Mesodermal cell (in vitro differentiated cells): ENCODE results near the gene ZNF790. TPM values are rescaled to one million over a fixed set of nuclear protein-coding genes. Genes with fewer than 3 reads are reported as not detected.

Experiments used
- H3K27ac ChIP-seq: 2 replicates; pipeline ENCODE4 v1.7.0; 2013; ENCODE audit warnings: mild to moderate bottlenecking, low read depth, low read length, moderate library complexity; ENCODE audit not compliant: severe bottlenecking
- H3K36me3 ChIP-seq: 2 replicates; pipeline ENCODE4 v1.7.1; 2013; ENCODE audit warnings: mild to moderate bottlenecking, low read length, moderate library complexity; ENCODE audit not compliant: control insufficient read depth, insufficient read depth
- H3K4me1 ChIP-seq: one replicate; pipeline ENCODE4 v1.7.1; 2013; ENCODE audit warnings: mild to moderate bottlenecking, low read length; ENCODE audit not compliant: insufficient read depth, control insufficient read depth, poor library complexity, severe bottlenecking
- H3K4me3 ChIP-seq: 2 replicates; pipeline ENCODE4 v1.7.0; 2013; ENCODE audit warnings: low read length, control low read depth, mild to moderate bottlenecking; ENCODE audit not compliant: insufficient read depth, poor library complexity, severe bottlenecking; ENCODE audit errors: extremely low read depth
- H3K9me3 ChIP-seq: 2 replicates; pipeline ENCODE4 v1.7.1; 2013; ENCODE audit warnings: mild to moderate bottlenecking, low read length, moderate library complexity; ENCODE audit not compliant: control insufficient read depth
- WGBS, 2 experiments: methylation state at CpG; one replicate each; pipeline ENCODE4 v1.1.5; 2013; ENCODE audit warnings: missing lambda C conversion rate in 2 of 2; ENCODE audit not compliant: insufficient coverage in 2 of 2; 5-methylcytosine and 5-hydroxymethylcytosine counted together
- polyA plus RNA-seq, 2 experiments: library from polyadenylated mRNA; stranded (reverse); fragments of 50-300 nt; gene quantifications; one replicate each; pipeline ENCODE4 v1.2.3, GENCODE V29; 2013

ZNF790 gene
- polyA plus RNA-seq (2013, experiment 1 of 2) = 4.4 TPM
- polyA plus RNA-seq (2013, experiment 2 of 2) = 3.9 TPM

DNA sequence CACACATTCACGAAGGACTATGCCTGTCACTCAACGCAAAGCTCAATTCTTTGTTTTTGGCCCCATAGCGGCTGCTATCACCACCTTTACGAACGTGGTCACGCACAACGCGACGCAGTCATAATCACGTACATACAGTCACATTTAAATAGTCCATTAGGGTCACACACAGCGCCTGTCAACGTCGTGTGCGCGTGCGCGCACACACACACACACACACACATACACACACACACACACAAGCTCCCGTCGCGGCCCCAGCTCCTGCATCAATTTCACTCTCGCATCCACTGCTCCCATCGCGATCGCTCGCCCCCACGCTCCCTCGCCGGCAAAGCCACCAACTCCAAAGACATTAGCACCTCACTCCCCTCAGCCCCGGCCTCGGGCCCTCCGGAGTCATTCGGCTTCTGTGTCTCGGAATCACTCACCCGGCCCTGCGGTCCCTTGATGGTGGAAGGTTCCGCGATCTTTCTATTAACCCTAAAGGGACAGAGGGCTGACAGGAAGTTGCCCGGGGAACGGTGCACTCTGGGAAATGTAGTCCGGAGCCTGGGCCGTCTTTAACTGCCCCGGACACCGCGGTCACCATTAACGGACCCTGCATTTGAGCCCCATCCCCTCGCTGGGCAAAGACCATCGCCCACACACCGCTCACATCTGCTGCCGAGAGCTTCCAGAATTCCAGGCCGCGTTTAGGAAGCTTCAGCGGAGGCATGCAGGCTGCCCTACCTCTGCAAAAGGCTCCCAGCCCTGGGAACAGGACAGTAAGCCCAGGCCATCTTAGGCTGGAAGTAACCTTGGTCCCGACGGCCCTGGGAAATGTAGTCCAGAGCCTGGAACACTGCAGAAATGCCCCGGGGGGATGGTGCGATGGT, at the start of gene ZNF790:
Gene ZNF790, minus strand, starts transcription at position 482 of the 878 bp plus-strand sequence. CDS start 12,768 bp downstream, outside the sequence.
- Histone ChIP-seq H3K4me1 (no peaks in the 10 kb centered on the region), H3K27ac (peak within 1 kb of the TSS; percentile 90), H3K9me3 (peaks cover 39% of the 10 kb centered on the region), H3K36me3 (peaks cover 45% of the 10 kb centered on the region), H3K4me3 (peak within 1 kb of the TSS; percentile 66)
- WGBS, 2 experiments = 1 to 2% methylated on average over 40 to 48 of the region's 56 CpGs

DNA sequence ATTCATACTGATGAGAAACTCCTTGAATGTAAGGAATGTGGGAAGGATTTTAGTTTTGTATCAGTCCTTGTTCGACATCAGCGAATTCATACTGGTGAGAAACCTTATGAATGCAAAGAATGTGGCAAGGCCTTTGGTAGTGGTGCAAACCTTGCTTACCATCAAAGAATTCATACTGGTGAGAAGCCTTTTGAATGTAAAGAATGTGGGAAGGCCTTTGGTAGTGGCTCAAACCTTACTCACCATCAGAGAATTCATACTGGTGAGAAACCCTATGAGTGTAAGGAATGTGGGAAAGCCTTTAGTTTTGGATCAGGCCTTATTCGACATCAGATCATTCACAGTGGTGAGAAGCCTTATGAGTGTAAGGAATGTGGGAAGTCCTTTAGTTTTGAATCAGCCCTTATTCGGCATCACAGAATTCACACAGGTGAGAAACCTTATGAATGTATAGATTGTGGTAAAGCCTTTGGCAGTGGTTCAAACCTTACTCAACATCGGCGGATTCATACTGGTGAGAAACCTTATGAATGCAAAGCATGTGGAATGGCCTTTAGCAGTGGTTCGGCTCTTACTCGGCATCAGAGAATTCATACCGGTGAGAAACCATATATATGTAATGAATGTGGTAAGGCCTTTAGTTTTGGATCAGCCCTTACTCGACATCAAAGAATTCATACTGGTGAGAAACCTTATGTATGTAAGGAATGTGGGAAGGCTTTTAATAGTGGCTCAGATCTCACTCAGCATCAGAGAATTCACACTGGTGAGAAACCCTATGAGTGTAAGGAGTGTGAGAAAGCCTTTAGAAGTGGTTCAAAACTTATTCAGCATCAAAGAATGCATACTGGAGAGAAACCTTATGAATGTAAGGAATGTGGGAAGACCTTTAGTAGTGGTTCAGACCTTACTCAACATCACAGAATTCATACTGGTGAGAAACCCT, 39.1 kb upstream of the ZNF790 start:
- Histone ChIP-seq H3K27ac (no peak overlapping the region), H3K9me3 (peaks cover 60% of the 10 kb centered on the region), H3K36me3 (peaks cover 29% of the 10 kb centered on the region), H3K4me3 (no peak overlapping the region), H3K4me1 (no peaks in the 10 kb centered on the region)
- 97% methylated on average over 6 to 10 of the region's 10 CpGs for WGBS, 2 experiments

DNA sequence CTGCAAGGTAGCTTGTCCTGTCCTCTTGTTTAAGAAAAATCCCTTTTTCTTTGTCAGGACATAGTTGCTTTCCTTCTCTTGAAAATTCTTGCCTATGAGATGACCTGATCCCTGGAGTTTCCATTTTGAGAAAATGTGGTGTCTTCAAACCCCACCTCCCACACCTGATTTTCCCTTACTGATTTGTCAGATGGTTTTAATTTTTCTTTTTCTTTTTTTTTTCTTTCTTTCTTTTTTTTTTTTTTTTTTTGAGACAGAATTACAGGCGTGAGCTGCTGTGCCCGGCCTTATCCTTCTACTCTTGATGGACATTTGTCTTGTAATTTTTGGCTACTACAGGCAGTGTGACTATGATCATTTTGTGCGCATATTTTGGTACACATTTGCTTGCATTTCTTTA, 13.7 kb upstream of the ZNF790 start:
- H3K27ac ChIP-seq = no peak overlapping the region
- peaks cover 5% of the 10 kb centered on the region for H3K4me1 ChIP-seq
- no CpG with 5 or more reads among the region's 3 CpGs for WGBS, 2 experiments
- H3K9me3 ChIP-seq = peaks cover 28% of the 10 kb centered on the region
- peaks cover 45% of the 10 kb centered on the region for H3K36me3 ChIP-seq
- peak overlapping the region; percentile 69 for H3K4me3 ChIP-seq

DNA sequence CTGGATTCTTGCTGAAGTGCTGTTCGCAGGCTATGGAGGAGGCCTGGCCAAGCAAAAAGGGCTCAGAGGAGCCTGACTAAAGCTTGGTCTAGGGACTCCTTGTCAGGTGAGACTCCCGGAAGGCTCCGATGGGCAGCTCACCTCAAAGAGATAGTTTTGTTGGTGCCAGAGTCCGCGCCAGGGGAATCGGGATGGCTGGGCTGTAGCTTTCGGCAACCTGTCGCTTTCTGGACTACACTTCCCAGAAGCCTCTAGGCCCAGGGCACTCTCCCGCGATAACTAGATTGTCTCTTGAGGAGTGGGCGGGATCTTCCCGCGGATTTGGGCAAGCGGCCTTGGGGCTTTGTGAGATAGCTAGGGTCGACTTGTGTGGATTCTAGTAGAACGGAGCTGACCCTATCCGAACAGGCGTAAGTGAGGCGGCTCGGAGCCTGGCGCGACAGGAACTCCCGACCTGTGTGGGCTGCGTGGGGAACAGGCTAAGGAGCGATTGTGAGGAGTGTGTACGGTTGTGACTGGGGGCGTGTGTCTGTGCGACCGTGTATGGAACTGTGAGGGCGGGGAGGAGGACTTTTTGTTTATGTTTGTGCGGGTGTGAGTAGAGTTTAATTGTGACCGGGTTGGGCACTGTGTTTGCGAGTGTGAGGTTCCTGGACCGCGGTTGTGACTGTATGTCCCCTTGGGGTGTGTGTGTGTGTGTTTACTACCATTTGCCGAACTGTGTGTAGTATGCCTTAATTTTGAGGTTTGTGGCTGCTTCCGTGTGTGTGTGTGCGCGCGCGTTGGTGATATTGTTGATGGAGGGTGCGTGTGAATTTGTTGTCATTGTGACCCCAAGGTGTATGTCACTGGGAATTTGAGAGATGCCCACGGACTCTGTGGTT, 12.6 kb upstream of the ZNF790 start, which contains the start of gene ZNF345:
Gene ZNF345, plus strand, starts transcription at position 318 of the 884 bp plus-strand sequence. CDS start 25,955 bp downstream, outside the sequence.
- H3K9me3 ChIP-seq = peaks cover 28% of the 10 kb centered on the region
- peak within 1 kb of the TSS; percentile 69 for H3K4me3 ChIP-seq
- peak within 1 kb of the TSS; percentile 76 for H3K27ac ChIP-seq
- WGBS, 2 experiments = 2 to 3% methylated on average over 35 to 40 of the region's 43 CpGs
- H3K36me3 ChIP-seq = peaks cover 41% of the 10 kb centered on the region
- H3K4me1 ChIP-seq = peaks cover 5% of the 10 kb centered on the region

DNA sequence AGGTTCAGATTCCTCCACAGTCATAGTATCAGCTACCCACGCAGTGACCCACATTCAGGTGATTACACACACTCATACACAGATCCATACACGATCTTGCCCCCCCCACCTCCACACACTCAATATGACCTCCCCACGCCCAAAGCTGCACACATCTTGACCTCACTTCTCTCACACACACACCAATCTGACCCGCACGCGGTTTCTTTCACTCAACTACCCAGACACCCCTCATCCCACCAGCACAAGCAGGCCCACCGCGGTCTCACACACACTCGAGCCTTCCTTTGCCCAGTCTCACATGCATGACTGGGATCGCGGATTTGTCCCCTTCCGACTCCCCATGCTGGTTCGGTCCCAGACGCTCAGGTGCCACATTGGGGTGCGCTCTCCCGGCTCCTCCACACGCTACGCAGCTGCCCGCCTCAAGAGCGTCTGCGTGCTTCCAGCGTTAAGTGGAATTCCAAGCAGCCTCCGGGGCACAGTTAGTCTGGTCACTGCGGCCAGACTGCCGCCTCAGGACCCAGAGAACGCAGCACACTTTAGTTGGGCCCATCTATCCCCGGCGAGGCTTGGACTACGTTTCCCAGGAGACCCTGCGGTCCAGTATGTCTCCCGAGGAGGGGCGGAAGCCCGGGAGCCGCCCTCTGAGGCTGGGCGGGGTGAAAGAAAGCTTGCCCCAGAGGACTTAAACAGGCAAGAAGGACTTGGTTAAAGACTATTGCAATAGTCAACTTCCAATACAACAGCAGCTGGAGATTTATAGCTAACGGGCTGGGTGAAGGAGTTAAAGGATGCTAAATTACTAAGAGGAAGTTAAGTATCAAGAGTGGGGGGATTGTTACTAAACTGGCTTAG, 11.7 kb upstream of the ZNF790 start:
- peak overlapping the region; percentile 69 for H3K4me3 ChIP-seq
- H3K27ac ChIP-seq = peak overlapping the region; percentile 73
- peaks cover 5% of the 10 kb centered on the region for H3K4me1 ChIP-seq
- H3K9me3 ChIP-seq = peaks cover 28% of the 10 kb centered on the region
- 3 to 4% methylated on average over 29 to 34 of the region's 36 CpGs for WGBS, 2 experiments
- H3K36me3 ChIP-seq = peaks cover 38% of the 10 kb centered on the region

DNA sequence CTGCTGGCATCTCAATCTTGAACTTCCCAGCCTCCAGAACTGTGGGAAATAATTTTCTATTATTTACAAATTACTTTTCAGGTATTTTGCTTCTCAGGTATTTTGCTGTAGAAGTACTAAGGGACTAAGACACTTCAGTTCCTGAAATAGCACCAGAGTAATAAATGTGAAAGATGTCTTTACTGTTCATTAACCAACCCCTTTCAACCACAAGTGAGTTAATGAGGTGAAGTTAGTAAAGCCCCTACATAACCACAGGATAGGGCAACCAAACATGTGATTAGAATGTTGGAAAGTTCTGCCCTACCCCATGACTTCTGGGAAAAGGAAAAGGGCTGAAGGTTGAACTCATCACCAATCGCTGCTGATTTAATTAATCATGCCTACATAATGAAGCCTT, 9.8 kb upstream of the ZNF790 start:
- Histone ChIP-seq H3K4me1 (peaks cover 5% of the 10 kb centered on the region), H3K9me3 (peaks cover 28% of the 10 kb centered on the region), H3K36me3 (peaks cover 36% of the 10 kb centered on the region), H3K4me3 (no peak overlapping the region), H3K27ac (no peak overlapping the region)
- no CpG with 5 or more reads among the region's 1 CpG for WGBS, 2 experiments

DNA sequence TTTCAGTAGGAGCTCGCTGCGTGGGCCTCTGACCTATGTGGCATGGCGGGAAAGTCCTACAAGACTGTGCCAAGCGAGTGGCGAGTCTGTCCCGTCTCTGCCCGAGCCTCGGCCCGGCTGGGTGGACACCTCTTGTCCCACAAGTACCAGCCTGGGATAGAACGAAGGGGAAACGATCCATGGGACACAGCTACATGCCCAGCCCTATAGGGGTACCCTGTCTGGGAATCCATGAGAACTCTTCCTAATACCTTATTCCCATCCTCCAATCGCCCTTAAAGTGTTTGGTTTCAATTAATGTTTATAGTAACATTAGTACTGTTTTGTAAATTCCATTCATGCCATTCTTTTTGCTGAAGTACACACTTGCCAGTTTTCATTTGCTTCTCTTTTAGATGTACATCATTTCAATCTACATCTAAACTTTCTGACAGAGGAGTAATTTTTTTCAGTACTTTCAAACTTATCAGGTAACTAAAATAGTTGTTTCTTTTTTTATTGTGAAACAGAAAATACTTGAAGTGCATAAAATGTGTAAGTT, 667 bp upstream of the ZNF790 start:
- peak overlapping the region; percentile 90 for H3K27ac ChIP-seq
- H3K4me1 ChIP-seq = no peaks in the 10 kb centered on the region
- H3K4me3 ChIP-seq = peak overlapping the region; percentile 66
- WGBS, 2 experiments = 77 to 81% methylated on average over 10 to 11 of the region's 12 CpGs
- H3K36me3 ChIP-seq = peaks cover 45% of the 10 kb centered on the region
- H3K9me3 ChIP-seq = peaks cover 35% of the 10 kb centered on the region

DNA sequence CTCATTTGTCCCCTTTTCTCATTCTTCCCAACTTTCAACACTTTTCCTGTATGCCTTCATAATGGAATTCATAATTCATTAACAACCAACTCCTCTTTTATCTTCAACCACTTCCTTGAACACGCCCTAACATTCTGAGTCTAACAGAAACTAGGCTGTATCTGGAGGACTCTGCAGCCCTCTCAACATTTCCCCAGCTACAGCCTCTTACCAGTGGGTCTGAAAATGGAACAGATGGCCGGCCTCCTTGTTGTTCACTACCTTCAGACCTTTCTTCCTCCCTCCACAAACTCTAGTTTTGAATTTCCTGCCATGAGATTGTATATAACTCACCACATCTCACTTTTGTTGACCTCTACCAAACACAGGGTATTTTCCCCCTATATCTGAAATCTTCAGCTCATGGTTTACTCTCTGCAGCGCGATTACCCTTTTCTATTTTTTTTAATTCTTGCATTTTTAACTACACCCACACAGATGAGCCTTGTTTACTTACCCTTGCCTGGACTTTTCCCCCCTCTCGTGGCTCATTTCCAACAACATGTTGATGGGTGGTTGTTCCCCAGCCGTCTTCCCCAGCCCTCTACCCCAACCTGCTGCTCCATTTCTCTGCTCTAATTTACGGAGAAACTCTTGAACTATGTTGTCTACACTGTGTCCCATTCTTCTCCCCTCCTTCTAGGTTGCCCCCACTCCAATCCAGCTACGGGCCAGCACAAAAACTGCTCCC, 846 bp downstream of the ZNF790 start:
- no peak overlapping the region for H3K27ac ChIP-seq
- H3K36me3 ChIP-seq = peaks cover 46% of the 10 kb centered on the region
- H3K4me3 ChIP-seq = peak overlapping the region; percentile 66
- WGBS, 2 experiments = 50 to 69% methylated on average over 5 to 7 of the region's 8 CpGs
- H3K4me1 ChIP-seq = no peaks in the 10 kb centered on the region
- peaks cover 37% of the 10 kb centered on the region for H3K9me3 ChIP-seq

DNA sequence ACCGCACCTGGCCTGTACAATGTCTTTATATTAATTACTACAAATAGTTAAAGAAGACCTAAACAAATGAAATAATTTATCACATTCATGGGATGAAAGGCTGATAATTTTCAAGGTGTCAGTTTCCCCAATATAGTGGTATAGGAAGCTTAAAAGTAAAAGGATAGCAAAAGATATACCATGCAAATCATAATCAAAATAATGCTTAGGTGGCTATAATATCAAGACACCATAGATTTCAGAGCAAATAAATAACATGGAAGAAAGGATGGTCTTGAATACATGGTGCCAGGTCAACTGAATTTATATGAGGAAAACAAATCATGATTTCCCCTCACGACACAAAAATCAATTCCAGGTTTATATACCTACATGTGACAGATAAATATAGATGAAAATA, 4.8 kb downstream of the ZNF790 start:
- H3K4me1 ChIP-seq = no peaks in the 10 kb centered on the region
- H3K27ac ChIP-seq = no peak overlapping the region
- H3K4me3 ChIP-seq = no peak overlapping the region
- WGBS, 2 experiments = no CpG with 5 or more reads among the region's 2 CpGs
- H3K36me3 ChIP-seq = peaks cover 40% of the 10 kb centered on the region
- peaks cover 72% of the 10 kb centered on the region for H3K9me3 ChIP-seq
